OCI-LY3 (cell line): Measurements from ENCODE around the gene GDAP2.

Experiments used
- H2AFZ ChIP-seq: fragments of 200-600, 300-600 bp; shearing (Covaris generic); 2 replicates; pipeline ENCODE4 v1.6.0; 2014; ENCODE audit warnings: antibody characterized with exemption, low read depth, low read length
- H3K27ac ChIP-seq: fragments of 200-600, 300-600 bp; sonication (generic); 2 replicates; pipeline ENCODE4 v1.5.1; 2014; ENCODE audit warnings: mild to moderate bottlenecking, low read length, moderate library complexity, mixed read lengths
- H3K27me3 ChIP-seq: fragments of 200-600, 300-600 bp; sonication (generic); 2 replicates; pipeline ENCODE4 v1.6.1; 2014; ENCODE audit warnings: low read depth, low read length, mixed read lengths
- H3K36me3 ChIP-seq: fragments of 200-600, 300-600 bp; sonication (generic); replicated peaks from 2 replicates; pipeline ENCODE3; 2014; ENCODE audit warnings: low read depth, low read length, mixed read lengths
- H3K4me1 ChIP-seq: fragments of 300-600, 200-600 bp; sonication (generic); 2 replicates; pipeline ENCODE4 v1.6.1; 2014; ENCODE audit warnings: low read length, mixed read lengths
- H3K4me2 ChIP-seq: fragments of 200-600, 300-600 bp; sonication (generic); 2 replicates; pipeline ENCODE4 v1.6.1; 2014; ENCODE audit warnings: low read length, mixed read lengths
- H3K4me3 ChIP-seq: fragments of 300-600, 200-600 bp; sonication (generic); 2 replicates; pipeline ENCODE4 v1.5.1; 2014; ENCODE audit warnings: antibody characterized with exemption, mild to moderate bottlenecking, low read length, moderate library complexity
- H3K79me2 ChIP-seq: fragments of 300-600, 200-600 bp; shearing (Covaris generic); 2 replicates; pipeline ENCODE4 v1.6.1; 2014; ENCODE audit warnings: mild to moderate bottlenecking, low read length, mixed read lengths
- H3K9ac ChIP-seq: fragments of 300-600, 200-600 bp; shearing (Covaris generic); 2 replicates; pipeline ENCODE4 v1.6.0; 2014; ENCODE audit warnings: mild to moderate bottlenecking, low read length, moderate library complexity
- H3K9me3 ChIP-seq: fragments of 200-600, 300-600 bp; shearing (Covaris generic); 2 replicates; pipeline ENCODE4 v1.6.1; 2014; ENCODE audit warnings: low read length, mixed read lengths; ENCODE audit not compliant: insufficient read depth
- H4K20me1 ChIP-seq: fragments of 200-600, 300-600 bp; sonication (generic); 2 replicates; pipeline ENCODE4 v1.6.1; 2016; ENCODE audit warnings: low read length, mixed read lengths; ENCODE audit not compliant: insufficient read depth
- CTCF ChIP-seq: fragments of 200-600, 300-600 bp; sonication (generic); IDR thresholded peaks from 2 replicates; pipeline ENCODE4 v1.5.1; 2014; ENCODE audit warnings: antibody characterized with exemption, low read length, low read depth
- EZH2phosphoT487 ChIP-seq: fragments of 200-600 bp; shearing (Covaris generic); IDR thresholded peaks from 2 replicates; pipeline ENCODE4 v1.6.1; 2018; ENCODE audit warnings: antibody characterized with exemption, mixed run types, low read depth

GDAP2 gene

GRCh38 chr1:117843791-117844190 lies 85.6 kb downstream of the GDAP2 start:
- H3K36me3 ChIP-seq = no peaks in the 10 kb centered on the region
- no peaks in the 10 kb centered on the region for H4K20me1 ChIP-seq
- H3K4me2 ChIP-seq = no peak overlapping the region
- H3K4me3 ChIP-seq = no peak overlapping the region
- H2AFZ ChIP-seq = no peak overlapping the region
- H3K79me2 ChIP-seq = no peaks in the 10 kb centered on the region
- no peak overlapping the region for H3K27ac ChIP-seq
- H3K27me3 ChIP-seq = no peaks in the 10 kb centered on the region
- no peaks in the 10 kb centered on the region for H3K9me3 ChIP-seq
- H3K9ac ChIP-seq = no peak overlapping the region
- TF ChIP-seq CTCF (no peak), EZH2phosphoT487 (no peak)
- H3K4me1 ChIP-seq = no peaks in the 10 kb centered on the region

GRCh38 chr1:117842408-117843170 lies 86.8 kb downstream of the GDAP2 start:
- no peak overlapping the region for H3K9ac ChIP-seq
- no peaks in the 10 kb centered on the region for H3K27me3 ChIP-seq
- H3K4me2 ChIP-seq = no peak overlapping the region
- no peaks in the 10 kb centered on the region for H3K9me3 ChIP-seq
- TF ChIP-seq EZH2phosphoT487 (no peak), CTCF (no peak)
- H3K4me3 ChIP-seq = no peak overlapping the region
- no peaks in the 10 kb centered on the region for H3K4me1 ChIP-seq
- no peak overlapping the region for H3K27ac ChIP-seq
- no peaks in the 10 kb centered on the region for H3K36me3 ChIP-seq
- no peaks in the 10 kb centered on the region for H3K79me2 ChIP-seq
- H4K20me1 ChIP-seq = no peaks in the 10 kb centered on the region
- H2AFZ ChIP-seq = no peak overlapping the region

GRCh38 chr1:117841117-117841650 lies 88.2 kb downstream of the GDAP2 start:
- no peak overlapping the region for H2AFZ ChIP-seq
- H3K27ac ChIP-seq = no peak overlapping the region
- no peaks in the 10 kb centered on the region for H3K27me3 ChIP-seq
- H3K4me1 ChIP-seq = no peaks in the 10 kb centered on the region
- no peak for TF ChIP-seq EZH2phosphoT487
- TF ChIP-seq CTCF = no peak
- no peaks in the 10 kb centered on the region for H3K79me2 ChIP-seq
- no peak overlapping the region for H3K9ac ChIP-seq
- no peaks in the 10 kb centered on the region for H4K20me1 ChIP-seq
- H3K36me3 ChIP-seq = no peaks in the 10 kb centered on the region
- H3K4me3 ChIP-seq = no peak overlapping the region
- no peaks in the 10 kb centered on the region for H3K9me3 ChIP-seq
- H3K4me2 ChIP-seq = no peak overlapping the region

- Histone ChIP-seq H3K27me3 (no peaks in the 10 kb centered on the region), H3K9me3 (no peaks in the 10 kb centered on the region), H3K36me3 (no peaks in the 10 kb centered on the region), H3K79me2 (no peaks in the 10 kb centered on the region), H4K20me1 (no peaks in the 10 kb centered on the region), H3K27ac (no peak overlapping the region), H3K4me1 (no peaks in the 10 kb centered on the region), H2AFZ (no peak overlapping the region), H3K4me3 (no peak overlapping the region), H3K4me2 (no peak overlapping the region), H3K9ac (no peak overlapping the region)
- no peak for TF ChIP-seq EZH2phosphoT487
Observed at GRCh38 chr1:117838911-117839310, 90.5 kb downstream of the GDAP2 start.
